PC-3 (cell line): ENCODE data around the gene BROX. TPM values are rescaled to one million over a fixed set of nuclear protein-coding genes. Genes with fewer than 3 reads are reported as not detected.

Experiments
- ATAC-seq: fragments of 200-7000 bp; cut with Tn5 transposase; 2 replicates; pipeline ENCODE4 v1.9.1; 2020; ENCODE audit warnings: mild to moderate bottlenecking, moderate library complexity
- BruUV-seq: library from RNA; stranded (reverse); fragments of 400-500 nt; replicated peaks from 2 replicates; lab custom pipeline; 2021; lab: Mats Ljungman, UMichigan
- CTCF ChIA-PET: fragments of 300-600 bp; sonication (Branson Sonifier 250); formaldehyde crosslinking; loops from one replicate; lab custom pipeline; 2022; ENCODE audit warnings: antibody characterized with exemption; lab: Charles Lee
- POLR2A ChIA-PET: fragments of 300-600 bp; sonication (Branson Sonifier 250); formaldehyde crosslinking; loops from one replicate; lab custom pipeline; 2022; ENCODE audit warnings: antibody characterized with exemption; ENCODE audit not compliant: unreplicated experiment; lab: Charles Lee
- DNase-seq: peaks from one replicate; pipeline ENCODE4 v3.0.0-alpha.2; 2015
- H2AFZ ChIP-seq: fragments of 300-600 bp; sonication (generic); 2 replicates; pipeline ENCODE4 v1.6.0; 2016; ENCODE audit warnings: antibody characterized with exemption, low read length
- H3F3A ChIP-seq: fragments of 300-600 bp; sonication (generic); one replicate; pipeline ENCODE4 v1.6.0; 2017; ENCODE audit warnings: antibody characterized with exemption, low read length, control low read depth, mild to moderate bottlenecking; ENCODE audit not compliant: unreplicated experiment
- H3K27ac ChIP-seq: fragments of 300-600 bp; sonication (generic); 2 replicates; pipeline ENCODE4 v1.5.1; 2016; ENCODE audit warnings: mild to moderate bottlenecking, low read length
- H3K27me3 ChIP-seq: fragments of 300-600 bp; sonication (generic); 2 replicates; pipeline ENCODE4 v1.6.1; 2016; ENCODE audit warnings: low read length, mixed read lengths
- H3K36me3 ChIP-seq: fragments of 300-600 bp; sonication (generic); 2 replicates; pipeline ENCODE4 v1.6.1; 2016; ENCODE audit warnings: low read depth, mixed run types, low read length, mixed read lengths
- H3K4me1 ChIP-seq: fragments of 300-600 bp; sonication (generic); 2 replicates; pipeline ENCODE4 v1.5.1; 2016; ENCODE audit warnings: low read length; ENCODE audit not compliant: insufficient read depth
- H3K4me2 ChIP-seq: fragments of 300-600 bp; sonication (generic); 2 replicates; pipeline ENCODE4 v1.6.0; 2016; ENCODE audit warnings: low read length
- H3K4me3 ChIP-seq: fragments of 300-600 bp; sonication (generic); 2 replicates; pipeline ENCODE4 v1.5.1; 2016; ENCODE audit warnings: mild to moderate bottlenecking, low read length, mixed read lengths
- H3K79me2 ChIP-seq: fragments of 300-600 bp; sonication (generic); 2 replicates; pipeline ENCODE4 v1.6.1; 2017; ENCODE audit warnings: low read length, mixed read lengths
- H3K9ac ChIP-seq: fragments of 300-600 bp; sonication (generic); 2 replicates; pipeline ENCODE4 v1.6.0; 2016; ENCODE audit warnings: mild to moderate bottlenecking, low read length
- H3K9me2 ChIP-seq: fragments of 300-600 bp; sonication (generic); replicated peaks from 2 replicates; pipeline ENCODE4 v1.6.1; 2016; ENCODE audit warnings: mixed run types, low read length, mixed read lengths
- H3K9me3 ChIP-seq: fragments of 300-600 bp; sonication (generic); 2 replicates; pipeline ENCODE4 v1.6.1; 2016; ENCODE audit warnings: low read length, mixed read lengths
- H4K20me1 ChIP-seq: fragments of 300-600 bp; sonication (generic); 2 replicates; pipeline ENCODE4 v1.6.1; 2016; ENCODE audit warnings: low read length, mixed read lengths
- CTCF ChIP-seq: fragments of 300-600 bp; sonication (generic); conservative IDR thresholded peaks from 2 replicates; pipeline ENCODE4 v1.5.1; 2017; ENCODE audit warnings: antibody characterized with exemption, low read depth, mild to moderate bottlenecking, low read length
- EZH2 ChIP-seq: fragments of 300-600 bp; sonication (generic); IDR thresholded peaks from one replicate; pipeline ENCODE4 v1.6.1; 2017; ENCODE audit warnings: antibody characterized with exemption, mild to moderate bottlenecking, low read length; ENCODE audit not compliant: unreplicated experiment
- EZH2phosphoT487 ChIP-seq: fragments of 300-600 bp; sonication (generic); IDR thresholded peaks from 2 replicates; pipeline ENCODE4 v1.6.1; 2018; ENCODE audit warnings: mild to moderate bottlenecking, antibody characterized with exemption, low read length, borderline replicate concordance
- intact Hi-C: fragments of 100-400 bp; cut with micrococcal nuclease; formaldehyde crosslinking; loops from 2 replicates; pipeline ENCODE4 v1.9.0; 2023
- total RNA-seq: library from RNA; depleted of rRNA; stranded (reverse); fragments of >200 nt; gene quantifications from 2 replicates; pipeline ENCODE4 v1.2.3, GENCODE V29; 2014

Gene BROX
- total RNA-seq, 1 experiment from 2014 or later = 68.4 TPM

- Histone ChIP-seq H3K4me1 (peaks cover 17% of the 10 kb centered on the region), H3K27me3 (no peaks in the 10 kb centered on the region), H3K79me2 (no peaks in the 10 kb centered on the region), H3K27ac (peak overlapping the region; percentile 35), H3K9ac (0 out of 2 replicates have a peak overlapping the region, but pooled peaks have one; percentile 1), H3F3A (no peaks in the 10 kb centered on the region), H3K4me3 (no peak overlapping the region), H3K9me3 (no peaks in the 10 kb centered on the region), H3K36me3 (peaks cover 23% of the 10 kb centered on the region), H2AFZ (no peak overlapping the region), H3K9me2 (no peaks in the 10 kb centered on the region), H4K20me1 (no peaks in the 10 kb centered on the region), H3K4me2 (peak overlapping the region; percentile 31)
- DNase-seq (no peak), ATAC-seq (peak; percentile 8)
- TF ChIP-seq EZH2 (no peak), CTCF (no peak), EZH2phosphoT487 (no peak)
- no TSS peak for BruUV-seq
- intact Hi-C loops = loop anchor here (2.0 to 10.0 kb wide), 2 partner anchors 48 to 268 kb away; no protein-coding TSS in a partner anchor
- ChIA-PET POLR2A (interaction anchor here (0.5 kb wide), 1 partner anchor 23 kb away, joined by 3 read pairs; no protein-coding TSS in a partner anchor), CTCF (interaction anchor here (0.6 to 2.5 kb wide), 6 partner anchors 18 to 397 kb away, joined by 3 to 13 read pairs (median 3); no protein-coding TSS in a partner anchor)
Measured at GRCh38 chr1:222736470-222736869, 24.1 kb downstream of the BROX start.

GRCh38 chr1:222736972-222737371 is 24.6 kb downstream of the BROX start, which contains the start of gene FAM177B:
Gene FAM177B (plus strand): TSS chr1:222737202. CDS start chr1:222746546, 9,344 bp downstream.
- DNase-seq (peak; percentile 93), ATAC-seq (peak; percentile 94)
- Histone ChIP-seq H3K4me2 (peak within 1 kb of the TSS; percentile 31), H3K36me3 (peaks cover 19% of the 10 kb centered on the region), H3F3A (no peaks in the 10 kb centered on the region), H3K9ac (0 out of 2 replicates have a peak within 1 kb of the TSS, but pooled peaks have one; percentile 1), H3K4me3 (no peak within 1 kb of the TSS), H3K9me2 (no peaks in the 10 kb centered on the region), H3K27me3 (no peaks in the 10 kb centered on the region), H3K9me3 (no peaks in the 10 kb centered on the region), H3K4me1 (peaks cover 17% of the 10 kb centered on the region), H3K79me2 (no peaks in the 10 kb centered on the region), H2AFZ (no peak within 1 kb of the TSS), H4K20me1 (no peaks in the 10 kb centered on the region), H3K27ac (peak within 1 kb of the TSS; percentile 35)
- intact Hi-C loops = loop anchor here (2.0 to 10.0 kb wide), 2 partner anchors 48 to 268 kb away; no protein-coding TSS in a partner anchor
- TF ChIP-seq EZH2phosphoT487 (no peak), CTCF (no peak), EZH2 (no peak)
- no TSS peak for BruUV-seq
- ChIA-PET CTCF (interaction anchor here (0.6 to 2.5 kb wide), 8 partner anchors 18 to 397 kb away, joined by 3 to 13 read pairs (median 3); no protein-coding TSS in a partner anchor), POLR2A (interaction anchor here (0.5 kb wide), 1 partner anchor 24 kb away, joined by 3 read pairs; no protein-coding TSS in a partner anchor)

- Histone ChIP-seq H3K4me2 (no peak overlapping the region), H4K20me1 (no peaks in the 10 kb centered on the region), H3K4me1 (peaks cover 17% of the 10 kb centered on the region), H3K36me3 (no peaks in the 10 kb centered on the region; the same call in 1 of the 2 replicates), H3K9me3 (no peaks in the 10 kb centered on the region), H2AFZ (no peak overlapping the region), H3K4me3 (no peak overlapping the region), H3K27me3 (no peaks in the 10 kb centered on the region), H3F3A (no peaks in the 10 kb centered on the region), H3K9me2 (no peaks in the 10 kb centered on the region), H3K9ac (no peak overlapping the region), H3K27ac (no peak overlapping the region), H3K79me2 (no peaks in the 10 kb centered on the region)
- POLR2A ChIA-PET = no interaction called here
- no peak for ATAC-seq
- no TSS peak for BruUV-seq
- CTCF ChIA-PET = interaction anchor here (1.0 kb wide), 2 partner anchors 15 to 351 kb away, joined by 3 to 12 read pairs; no protein-coding TSS in a partner anchor
- DNase-seq = no peak
- TF ChIP-seq EZH2phosphoT487 (no peak), EZH2 (no peak), CTCF (no peak)
- intact Hi-C loops = loop anchor here (2.0 to 10.0 kb wide), 4 partner anchors 37 to 341 kb away; no protein-coding TSS in a partner anchor
Measured at GRCh38 chr1:222739465-222739864, 27.1 kb downstream of the BROX start.
